ENCODE data around the gene KISS1. TPM values are rescaled to one million over a fixed set of nuclear protein-coding genes. Genes with fewer than 3 reads are reported as not detected.

Gene KISS1
- total RNA-seq, 3 donors from 2014 or later, result 1.3 TPM; not detected in 2

DNA sequence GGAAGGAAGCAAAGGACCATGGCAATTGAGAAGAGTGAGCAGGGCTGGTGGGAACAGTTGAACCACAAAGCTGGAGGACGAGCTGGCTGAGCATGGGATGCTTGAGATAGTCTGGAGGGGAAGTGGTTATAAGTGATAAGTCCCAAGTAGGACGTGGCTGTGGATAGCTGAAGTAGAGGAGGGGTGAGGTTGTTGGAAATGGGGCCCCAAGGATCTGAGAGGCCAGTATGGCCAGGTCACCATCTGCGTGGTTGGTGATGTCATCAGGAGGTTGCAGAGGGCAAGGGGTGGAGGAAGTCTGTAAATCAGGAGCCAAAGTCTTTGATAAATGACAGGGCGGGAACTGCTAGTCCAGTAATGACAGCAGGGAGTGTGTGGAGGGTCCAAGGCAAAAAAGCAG lies 19.2 kb downstream of the KISS1 start:
- DNase-seq (no peak), ATAC-seq (peak; percentile 65)
- no peaks in the 10 kb centered on the region for H3K4me1 ChIP-seq (ENCODE audit: low read depth)
- TF ChIP-seq, protein P1, sequence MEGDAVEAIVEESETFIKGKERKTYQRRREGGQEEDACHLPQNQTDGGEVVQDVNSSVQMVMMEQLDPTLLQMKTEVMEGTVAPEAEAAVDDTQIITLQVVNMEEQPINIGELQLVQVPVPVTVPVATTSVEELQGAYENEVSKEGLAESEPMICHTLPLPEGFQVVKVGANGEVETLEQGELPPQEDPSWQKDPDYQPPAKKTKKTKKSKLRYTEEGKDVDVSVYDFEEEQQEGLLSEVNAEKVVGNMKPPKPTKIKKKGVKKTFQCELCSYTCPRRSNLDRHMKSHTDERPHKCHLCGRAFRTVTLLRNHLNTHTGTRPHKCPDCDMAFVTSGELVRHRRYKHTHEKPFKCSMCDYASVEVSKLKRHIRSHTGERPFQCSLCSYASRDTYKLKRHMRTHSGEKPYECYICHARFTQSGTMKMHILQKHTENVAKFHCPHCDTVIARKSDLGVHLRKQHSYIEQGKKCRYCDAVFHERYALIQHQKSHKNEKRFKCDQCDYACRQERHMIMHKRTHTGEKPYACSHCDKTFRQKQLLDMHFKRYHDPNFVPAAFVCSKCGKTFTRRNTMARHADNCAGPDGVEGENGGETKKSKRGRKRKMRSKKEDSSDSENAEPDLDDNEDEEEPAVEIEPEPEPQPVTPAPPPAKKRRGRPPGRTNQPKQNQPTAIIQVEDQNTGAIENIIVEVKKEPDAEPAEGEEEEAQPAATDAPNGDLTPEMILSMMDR (IDR thresholded peaks at IDR 0.05), result no peak
- no peaks in the 10 kb centered on the region for H3K36me3 ChIP-seq (ENCODE audit: low read depth)
- H3K4me3 ChIP-seq, result no peak overlapping the region
- H3K9me3 ChIP-seq, result no peaks in the 10 kb centered on the region
- intact Hi-C loops (cut with DNase I, micrococcal nuclease), result no loop called here

DNA sequence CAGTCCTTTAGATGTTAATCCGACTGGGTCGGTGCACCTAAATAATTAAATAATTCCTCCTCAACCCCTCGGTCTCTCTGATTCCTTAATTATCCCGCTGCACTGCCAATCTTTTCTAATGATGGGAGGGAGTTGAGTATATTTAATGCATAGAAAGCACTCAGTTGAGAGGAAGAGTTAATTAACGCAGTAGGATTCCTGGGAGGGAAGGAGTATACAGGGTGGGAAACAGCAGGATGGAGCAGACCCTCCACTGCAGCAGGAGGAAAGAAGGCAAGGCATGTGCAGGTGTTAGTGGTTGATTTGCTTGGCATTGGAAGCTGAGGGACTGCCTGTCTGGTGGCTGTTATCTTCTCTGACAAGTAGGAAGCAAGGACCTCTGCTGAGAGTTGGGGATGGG lies 20.2 kb downstream of the KISS1 start:
- Histone ChIP-seq H3K4me1 (ENCODE audit: low read depth) (no peaks in the 10 kb centered on the region), H3K36me3 (ENCODE audit: low read depth) (no peaks in the 10 kb centered on the region), H3K4me3 (no peak overlapping the region), H3K9me3 (no peaks in the 10 kb centered on the region)
- no peak for ATAC-seq
- no peak for DNase-seq
- TF ChIP-seq, protein P1 (IDR thresholded peaks at IDR 0.05), result no peak
- intact Hi-C loops (cut with DNase I, micrococcal nuclease), result no loop called here

DNA sequence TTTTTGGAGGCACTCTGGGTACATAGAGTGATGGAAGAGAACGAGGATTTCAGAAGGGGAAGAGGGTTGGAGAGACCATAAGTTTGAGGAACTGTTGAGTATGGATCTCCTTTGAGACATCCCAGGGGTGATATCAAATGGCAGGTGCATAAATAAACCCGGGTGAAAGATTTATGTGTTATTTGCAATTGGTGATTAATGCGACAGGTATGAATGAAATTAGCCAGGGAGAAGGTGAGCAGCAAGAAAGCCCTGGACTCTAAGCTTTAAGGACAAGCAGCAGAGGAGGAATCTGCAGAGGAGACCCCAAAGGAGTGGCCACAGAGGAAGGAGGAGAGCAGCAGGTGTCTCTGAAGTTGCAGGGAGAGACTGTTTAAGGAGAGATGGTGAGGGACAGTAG lies 21.3 kb downstream of the KISS1 start:
- Histone ChIP-seq H3K9me3 (peaks cover 6% of the 10 kb centered on the region), H3K4me1 (ENCODE audit: low read depth) (no peaks in the 10 kb centered on the region), H3K4me3 (no peak overlapping the region), H3K36me3 (ENCODE audit: low read depth) (no peaks in the 10 kb centered on the region)
- ATAC-seq, result no peak
- intact Hi-C loops (cut with DNase I, micrococcal nuclease), result no loop called here
- TF ChIP-seq, protein P1 (IDR thresholded peaks at IDR 0.05), result no peak
- DNase-seq, result no peak

DNA sequence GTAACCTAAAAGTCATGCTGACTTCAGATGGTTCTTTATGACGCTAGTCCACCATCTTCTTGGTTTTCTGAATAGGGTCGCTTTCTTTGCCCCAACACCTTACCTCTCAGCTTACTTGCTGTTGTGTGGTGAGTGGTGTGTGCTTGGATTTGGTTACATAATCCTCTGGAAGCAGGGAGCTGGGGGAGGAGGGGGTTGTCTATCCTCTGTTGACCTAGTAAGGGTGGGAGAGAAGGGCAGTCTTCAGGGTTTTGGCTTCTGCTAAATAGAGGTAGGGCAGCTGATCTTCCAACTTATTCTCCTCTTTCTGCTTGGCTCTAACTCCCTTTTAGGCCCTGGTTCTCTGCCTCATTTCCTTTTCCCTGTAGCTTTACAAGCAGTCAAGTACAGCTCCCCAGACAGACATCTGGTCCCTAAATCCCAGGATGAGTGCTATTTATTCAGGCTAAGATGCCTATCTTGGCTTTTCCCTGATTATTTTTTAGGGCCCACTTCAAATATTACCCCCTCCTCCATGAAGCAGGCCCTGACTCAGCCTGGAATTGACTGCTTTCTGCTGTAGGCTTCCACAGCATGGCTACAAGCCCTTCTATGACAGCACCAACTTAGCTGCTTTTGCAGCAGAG lies 23.8 kb downstream of the KISS1 start:
- intact Hi-C loops (cut with DNase I, micrococcal nuclease), result no loop called here
- no peak for ATAC-seq
- no peaks in the 10 kb centered on the region for H3K4me1 ChIP-seq (ENCODE audit: low read depth)
- H3K36me3 ChIP-seq (ENCODE audit: low read depth), result no peaks in the 10 kb centered on the region
- no peak for DNase-seq
- peaks cover 6% of the 10 kb centered on the region for H3K9me3 ChIP-seq
- TF ChIP-seq, protein P1 (IDR thresholded peaks at IDR 0.05), result no peak
- H3K4me3 ChIP-seq, result no peak overlapping the region

DNA sequence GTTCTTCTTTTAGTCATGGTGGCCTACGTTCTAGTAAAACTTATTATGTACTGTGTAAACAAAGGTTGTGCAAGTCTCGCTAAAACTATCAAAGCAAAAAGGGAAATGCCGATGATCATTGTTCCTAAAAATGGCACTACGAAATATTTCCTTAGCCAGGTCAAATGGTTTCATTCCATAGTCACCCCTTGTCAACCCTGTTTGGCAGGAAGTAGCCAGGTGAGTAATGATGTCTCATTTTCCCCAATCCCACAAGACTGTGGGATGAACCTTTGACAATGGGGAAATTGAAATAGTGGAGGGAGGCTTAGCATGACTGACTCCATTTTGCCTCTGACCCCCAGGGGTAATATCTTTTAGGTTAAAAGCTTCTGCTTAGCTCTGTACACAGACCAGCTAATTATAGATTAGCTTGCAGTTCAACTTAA lies 24.5 kb downstream of the KISS1 start:
- no peak for ATAC-seq

More for the DNA sequence above, 24.5 kb downstream of the KISS1 start:
- Histone ChIP-seq H3K4me1 (ENCODE audit: low read depth) (no peaks in the 10 kb centered on the region), H3K36me3 (ENCODE audit: low read depth) (no peaks in the 10 kb centered on the region), H3K4me3 (no peak overlapping the region), H3K9me3 (peaks cover 6% of the 10 kb centered on the region)
- DNase-seq, result no peak
- TF ChIP-seq, protein P1 (IDR thresholded peaks at IDR 0.05), result no peak
- intact Hi-C loops (cut with DNase I, micrococcal nuclease), result no loop called here
